Mesendoderm (in vitro differentiated cells): ENCODE results near the gene C8A.

Experiments
- DNase-seq: peaks from one replicate; pipeline ENCODE4 v3.0.0; 2013
- H2AK5ac ChIP-seq: 2 replicates; pipeline ENCODE4 v1.6.1; 2013; ENCODE audit warnings: low read length, inconsistent platforms
- H2BK120ac ChIP-seq: 2 replicates; pipeline ENCODE4 v1.6.1; 2013; ENCODE audit warnings: low read depth, mild to moderate bottlenecking, low read length, moderate library complexity, mixed read lengths
- H2BK15ac ChIP-seq: replicated peaks from 2 replicates; pipeline ENCODE4 v1.6.1; 2013; ENCODE audit warnings: low read depth, mild to moderate bottlenecking, moderate library complexity
- H2BK5ac ChIP-seq: 2 replicates; pipeline ENCODE4 v1.6.1; 2013; ENCODE audit warnings: low read length, inconsistent platforms
- H3K18ac ChIP-seq: 2 replicates; pipeline ENCODE4 v1.6.1; 2013; ENCODE audit warnings: mild to moderate bottlenecking, low read length, mixed read lengths
- H3K23ac ChIP-seq: one replicate; pipeline ENCODE4 v1.6.1; 2013; ENCODE audit warnings: low read length
- H3K27ac ChIP-seq: 2 replicates; pipeline ENCODE4 v1.5.1; 2013; ENCODE audit warnings: low read depth, mild to moderate bottlenecking, inconsistent platforms, low read length, moderate library complexity
- H3K27me3 ChIP-seq: 2 replicates; pipeline ENCODE4 v1.6.1; 2013; ENCODE audit warnings: low read length, control low read depth, mild to moderate bottlenecking, inconsistent platforms; ENCODE audit not compliant: insufficient read depth, poor library complexity
- H3K36me3 ChIP-seq: 2 replicates; pipeline ENCODE4 v1.6.1; 2013; ENCODE audit warnings: low read length, inconsistent platforms; ENCODE audit not compliant: control insufficient read depth, insufficient read depth
- H3K4ac ChIP-seq: one replicate; pipeline ENCODE4 v1.6.1; 2013; ENCODE audit warnings: low read depth, mild to moderate bottlenecking, low read length, moderate library complexity
- H3K4me1 ChIP-seq: 2 replicates; pipeline ENCODE4 v1.6.1; 2013; ENCODE audit warnings: low read depth, low read length, inconsistent platforms; ENCODE audit not compliant: control insufficient read depth
- H3K4me2 ChIP-seq: 2 replicates; pipeline ENCODE4 v1.6.1; 2013; ENCODE audit warnings: low read length
- H3K4me3 ChIP-seq: 2 replicates; pipeline ENCODE4 v1.5.1; 2013; ENCODE audit warnings: mild to moderate bottlenecking, low read length
- H3K56ac ChIP-seq: one replicate; pipeline ENCODE4 v1.6.1; 2013; ENCODE audit warnings: low read length
- H3K79me1 ChIP-seq: 2 replicates; pipeline ENCODE4 v1.6.1; 2013; ENCODE audit warnings: low read length, inconsistent platforms
- H3K79me2 ChIP-seq: 2 replicates; pipeline ENCODE4 v1.6.1; 2013; ENCODE audit warnings: mild to moderate bottlenecking, low read length; ENCODE audit not compliant: control insufficient read depth, insufficient read depth
- H3K9ac ChIP-seq: 2 replicates; pipeline ENCODE4 v1.6.1; 2013; ENCODE audit warnings: low read length, inconsistent platforms
- H4K5ac ChIP-seq: one replicate; pipeline ENCODE4 v1.6.1; 2013; ENCODE audit warnings: low read length
- H4K8ac ChIP-seq: one replicate; pipeline ENCODE4 v1.6.1; 2013; ENCODE audit warnings: low read depth, mild to moderate bottlenecking, control low read depth, low read length, moderate library complexity
- WGBS: extraction: QIAGEN DNeasy Blood & Tissue Kit; methylation state at CpG from one replicate; pipeline ENCODE4 v1.1.7; 2013; ENCODE audit warnings: low lambda C conversion rate, missing lambda C conversion rate; ENCODE audit not compliant: insufficient coverage; ENCODE audit errors: extremely low coverage; 5-methylcytosine and 5-hydroxymethylcytosine counted together

C8A gene

DNA sequence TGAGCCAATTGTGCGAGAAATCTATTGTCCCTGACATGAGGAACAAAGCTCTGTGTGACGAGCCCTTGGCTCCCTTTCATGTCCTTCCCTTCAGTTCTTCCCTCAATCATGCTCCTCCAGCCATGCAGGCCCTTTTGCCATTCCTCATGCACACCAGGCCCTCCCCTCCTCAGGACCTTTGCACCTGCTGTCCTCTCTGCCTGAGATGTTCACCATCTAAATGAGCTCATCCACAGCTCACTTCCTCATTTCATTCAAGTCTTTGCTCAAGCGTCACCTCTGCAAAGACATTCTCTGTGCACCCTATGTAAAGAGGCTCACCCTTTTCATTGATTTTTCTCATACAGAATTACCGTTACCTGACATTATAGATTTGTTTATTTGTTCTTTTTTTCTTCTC lies 67.5 kb downstream of the C8A start:
- Histone ChIP-seq H3K23ac (no peak overlapping the region), H3K36me3 (no peaks in the 10 kb centered on the region), H4K5ac (no peak overlapping the region), H2AK5ac (no peak overlapping the region), H3K4me1 (peaks cover 5% of the 10 kb centered on the region), H2BK15ac (no peak overlapping the region), H2BK5ac (no peak overlapping the region), H3K27me3 (no peaks in the 10 kb centered on the region), H3K9ac (no peak overlapping the region), H3K79me1 (no peaks in the 10 kb centered on the region), H2BK120ac (no peak overlapping the region), H3K27ac (no peak overlapping the region), H3K79me2 (no peaks in the 10 kb centered on the region), H4K8ac (no peak overlapping the region), H3K4me2 (no peak overlapping the region), H3K4ac (no peak overlapping the region), H3K18ac (no peak overlapping the region), H3K56ac (no peak overlapping the region), H3K4me3 (no peak overlapping the region)
- WGBS, result no CpG with 5 or more reads among the region's 4 CpGs
- DNase-seq, result no peak

DNA sequence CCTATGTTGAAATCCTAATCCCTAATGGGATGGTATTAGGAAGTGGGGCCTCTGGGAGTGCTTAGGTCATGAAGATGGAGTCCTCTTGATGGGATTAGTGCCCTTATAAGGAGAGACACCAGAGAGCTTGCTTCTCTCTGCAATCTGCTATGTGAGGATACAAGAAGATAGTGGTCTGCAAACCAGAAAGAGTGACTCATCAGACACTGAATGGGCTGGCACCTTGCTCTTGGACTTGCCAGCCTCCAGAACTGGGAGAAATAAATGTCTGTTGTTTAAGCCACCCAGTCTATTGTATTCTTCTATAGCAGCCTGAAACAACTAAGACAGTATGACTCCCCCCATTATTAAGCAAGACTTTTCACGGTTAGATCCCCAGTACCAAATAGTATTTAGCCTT lies 67.9 kb downstream of the C8A start:
- no peak overlapping the region for H3K4me2 ChIP-seq
- no peak overlapping the region for H3K4me3 ChIP-seq
- H3K4ac ChIP-seq, result no peak overlapping the region
- H2BK5ac ChIP-seq, result no peak overlapping the region
- H2AK5ac ChIP-seq, result no peak overlapping the region
- H3K18ac ChIP-seq, result no peak overlapping the region
- H3K9ac ChIP-seq, result no peak overlapping the region
- DNase-seq, result no peak
- H3K27me3 ChIP-seq, result no peaks in the 10 kb centered on the region
- no peak overlapping the region for H3K56ac ChIP-seq
- no peak overlapping the region for H3K23ac ChIP-seq
- no CpG with 5 or more reads among the region's 1 CpG for WGBS
- no peak overlapping the region for H4K8ac ChIP-seq
- no peak overlapping the region for H3K27ac ChIP-seq
- H3K36me3 ChIP-seq, result no peaks in the 10 kb centered on the region
- H3K79me2 ChIP-seq, result no peaks in the 10 kb centered on the region
- peaks cover 3% of the 10 kb centered on the region for H3K4me1 ChIP-seq
- no peak overlapping the region for H2BK120ac ChIP-seq
- no peaks in the 10 kb centered on the region for H3K79me1 ChIP-seq
- H2BK15ac ChIP-seq, result no peak overlapping the region
- no peak overlapping the region for H4K5ac ChIP-seq

DNA sequence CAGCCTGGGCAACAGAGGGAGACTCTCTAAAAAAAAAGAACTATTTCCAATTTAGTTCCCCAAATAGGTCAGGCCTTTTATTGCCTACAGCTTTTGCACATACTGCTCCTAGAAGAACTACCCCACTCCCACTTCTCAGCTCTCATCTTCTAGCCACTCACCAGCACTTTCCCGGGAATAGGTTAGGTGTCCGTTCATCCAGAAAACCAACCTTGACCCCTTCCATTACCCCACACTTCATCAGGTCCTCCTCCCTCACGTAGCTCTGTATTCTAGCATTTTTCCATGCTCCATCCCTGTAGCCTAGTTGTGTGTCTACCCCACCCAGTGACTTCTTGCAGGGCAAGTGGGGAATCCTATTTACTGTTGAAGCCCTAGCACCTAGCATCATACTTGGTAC lies 68.6 kb downstream of the C8A start:
- H3K18ac ChIP-seq, result no peak overlapping the region
- H3K27ac ChIP-seq, result no peak overlapping the region

GRCh38 chr1:56924116-56924515 lies 69.5 kb downstream of the C8A start:
- no peak overlapping the region for H2AK5ac ChIP-seq
- H3K9ac ChIP-seq, result no peak overlapping the region
- no peak overlapping the region for H3K18ac ChIP-seq
- H2BK120ac ChIP-seq, result no peak overlapping the region
- no peak overlapping the region for H3K56ac ChIP-seq
- H3K23ac ChIP-seq, result no peak overlapping the region
- peak; percentile 64 for DNase-seq
- H3K27ac ChIP-seq, result no peak overlapping the region
- no peak overlapping the region for H3K4ac ChIP-seq
- H3K4me1 ChIP-seq, result peaks cover 3% of the 10 kb centered on the region
- H3K4me2 ChIP-seq, result no peak overlapping the region
- no peaks in the 10 kb centered on the region for H3K79me1 ChIP-seq
- H4K5ac ChIP-seq, result no peak overlapping the region
- no peak overlapping the region for H4K8ac ChIP-seq
- no peaks in the 10 kb centered on the region for H3K36me3 ChIP-seq
- no peaks in the 10 kb centered on the region for H3K79me2 ChIP-seq
- no peak overlapping the region for H2BK15ac ChIP-seq
- no peak overlapping the region for H2BK5ac ChIP-seq
- no peak overlapping the region for H3K4me3 ChIP-seq
- no CpG with 5 or more reads among the region's 5 CpGs for WGBS
- H3K27me3 ChIP-seq, result no peaks in the 10 kb centered on the region

More for the DNA sequence above, 68.6 kb downstream of the C8A start:
- Histone ChIP-seq H3K4me3 (no peak overlapping the region), H3K9ac (no peak overlapping the region), H3K79me1 (no peaks in the 10 kb centered on the region), H2BK15ac (no peak overlapping the region), H3K79me2 (no peaks in the 10 kb centered on the region), H2BK120ac (no peak overlapping the region), H3K4ac (no peak overlapping the region), H2BK5ac (no peak overlapping the region), H4K5ac (no peak overlapping the region), H3K27me3 (no peaks in the 10 kb centered on the region), H3K4me2 (no peak overlapping the region), H3K23ac (no peak overlapping the region), H3K56ac (no peak overlapping the region), H2AK5ac (no peak overlapping the region), H4K8ac (no peak overlapping the region), H3K4me1 (peaks cover 3% of the 10 kb centered on the region), H3K36me3 (no peaks in the 10 kb centered on the region)
- no peak for DNase-seq
- WGBS, result no CpG with 5 or more reads among the region's 3 CpGs

GRCh38 chr1:56925193-56925592 lies 70.6 kb downstream of the C8A start:
- no peak for DNase-seq
- Histone ChIP-seq H3K23ac (no peak overlapping the region), H4K5ac (no peak overlapping the region), H2BK15ac (no peak overlapping the region), H3K27me3 (no peaks in the 10 kb centered on the region), H3K4me1 (peaks cover 3% of the 10 kb centered on the region), H3K79me2 (no peaks in the 10 kb centered on the region), H2BK5ac (no peak overlapping the region), H4K8ac (no peak overlapping the region), H2BK120ac (no peak overlapping the region), H3K56ac (no peak overlapping the region), H3K36me3 (no peaks in the 10 kb centered on the region), H3K79me1 (no peaks in the 10 kb centered on the region), H2AK5ac (no peak overlapping the region), H3K4me3 (no peak overlapping the region), H3K4ac (no peak overlapping the region), H3K9ac (no peak overlapping the region), H3K18ac (no peak overlapping the region), H3K27ac (no peak overlapping the region), H3K4me2 (no peak overlapping the region)

DNA sequence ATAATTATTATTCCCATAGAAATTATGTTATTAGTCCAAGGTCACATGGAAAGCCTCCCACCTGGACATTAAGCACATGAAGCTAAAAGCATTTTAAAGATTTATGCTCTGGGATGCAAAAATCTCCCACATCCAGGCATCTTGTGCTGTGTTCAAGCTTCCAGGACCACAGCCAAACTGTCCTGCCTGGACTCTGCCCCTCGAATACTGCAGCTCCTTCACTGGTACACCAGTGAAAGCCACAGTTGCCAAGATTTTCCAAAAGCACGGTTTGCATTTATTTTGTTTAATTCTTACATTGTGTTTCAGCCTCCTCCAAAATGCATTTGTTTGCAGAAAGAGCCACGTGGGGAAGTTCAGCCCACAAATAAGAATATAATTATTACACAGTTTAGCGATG lies 72.6 kb downstream of the C8A start:
- Histone ChIP-seq H4K8ac (no peak overlapping the region), H2AK5ac (no peak overlapping the region), H3K36me3 (no peaks in the 10 kb centered on the region), H3K56ac (no peak overlapping the region), H3K4me1 (peaks cover 3% of the 10 kb centered on the region), H3K23ac (no peak overlapping the region), H3K27ac (no peak overlapping the region), H2BK5ac (no peak overlapping the region), H3K9ac (no peak overlapping the region), H4K5ac (no peak overlapping the region), H3K18ac (no peak overlapping the region), H3K79me2 (no peaks in the 10 kb centered on the region), H2BK15ac (no peak overlapping the region), H3K4ac (no peak overlapping the region), H3K4me3 (no peak overlapping the region), H3K79me1 (no peaks in the 10 kb centered on the region), H3K27me3 (no peaks in the 10 kb centered on the region), H2BK120ac (no peak overlapping the region), H3K4me2 (no peak overlapping the region)
- no peak for DNase-seq
- WGBS, result no CpG with 5 or more reads among the region's 4 CpGs
